ENCODE data around the gene LY6G5C.
"Not testable (repeated sequence)": the region's sequence is repeated elsewhere in the genome, so short reads cannot be mapped to it uniquely, and the experiment has no call there.

The LY6G5C gene

GRCh38 chr6:31715022-31715958 lies 34.4 kb upstream of the LY6G5C start, which contains the start of gene LY6G6D:
LY6G6D (plus strand) TSS chr6:31715348; CDS start chr6:31715356, 8 bp downstream.
- no peak for DNase-seq (ENCODE audit: low read depth in 2 of 2)

GRCh38 chr6:31713991-31714684 lies 33.3 kb upstream of the LY6G5C start:
- no peak for DNase-seq (ENCODE audit: low read depth in 2 of 2)

GRCh38 chr6:31713465-31713864 lies 32.6 kb upstream of the LY6G5C start:
- DNase-seq (ENCODE audit: low read depth in 2 of 2), result no peak

GRCh38 chr6:31712296-31712695 lies 31.4 kb upstream of the LY6G5C start:
- DNase-seq (ENCODE audit: low read depth in 2 of 2), result no peak

DNA sequence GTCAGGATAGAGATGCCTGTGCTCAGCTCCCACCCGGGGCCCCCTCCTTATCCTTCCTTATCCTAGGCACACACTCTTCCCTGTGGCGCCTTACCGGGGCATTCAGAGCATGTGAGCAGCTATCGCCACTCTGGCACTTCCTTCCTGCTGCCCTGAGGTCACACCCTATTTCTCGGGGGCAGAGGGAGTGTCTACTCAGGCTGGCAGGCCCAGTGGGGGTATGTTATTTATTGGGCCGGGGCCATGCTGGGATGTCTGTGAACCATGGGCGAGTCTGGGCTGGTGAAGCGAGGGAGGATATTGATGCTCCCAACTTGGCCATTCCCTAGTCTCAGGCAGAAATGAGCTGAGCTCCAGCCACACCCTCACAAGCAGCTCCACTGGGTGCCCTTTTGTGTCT lies 30.4 kb upstream of the LY6G5C start:
- DNase-seq (ENCODE audit: low read depth in 2 of 2), result no peak

GRCh38 chr6:31710523-31711219 lies 29.8 kb upstream of the LY6G5C start:
- DNase-seq (ENCODE audit: low read depth in 2 of 2), result no peak

- not testable (repeated sequence) for DNase-seq (ENCODE audit: low read depth in 2 of 2)
These were observed 28.3 kb upstream of the LY6G5C start for GRCh38 chr6:31709157-31709556.

DNA sequence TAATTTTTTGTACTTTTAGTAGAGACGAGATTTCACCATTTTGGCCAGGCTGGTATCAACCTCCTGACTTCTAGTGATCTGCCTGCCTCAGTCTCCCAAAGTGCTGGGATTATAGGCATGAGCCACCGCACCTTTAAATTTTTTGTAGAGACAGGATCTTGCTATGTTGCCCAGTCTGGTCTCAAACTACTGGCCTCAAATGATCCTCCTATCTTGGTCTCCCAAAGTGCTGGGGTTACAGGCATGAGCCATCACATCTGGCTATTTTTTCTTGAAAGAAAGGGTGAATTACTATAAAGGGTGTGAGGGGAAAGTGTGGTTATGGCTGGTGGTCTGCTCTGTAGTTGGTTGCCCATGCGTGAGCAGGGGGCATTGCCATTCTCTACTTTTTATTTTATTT lies 27.4 kb upstream of the LY6G5C start:
- DNase-seq (ENCODE audit: low read depth in 2 of 2), result no peak

- no peak for DNase-seq (ENCODE audit: low read depth in 2 of 2)
These were observed 26.8 kb upstream of the LY6G5C start for GRCh38 chr6:31707701-31708100.

DNA sequence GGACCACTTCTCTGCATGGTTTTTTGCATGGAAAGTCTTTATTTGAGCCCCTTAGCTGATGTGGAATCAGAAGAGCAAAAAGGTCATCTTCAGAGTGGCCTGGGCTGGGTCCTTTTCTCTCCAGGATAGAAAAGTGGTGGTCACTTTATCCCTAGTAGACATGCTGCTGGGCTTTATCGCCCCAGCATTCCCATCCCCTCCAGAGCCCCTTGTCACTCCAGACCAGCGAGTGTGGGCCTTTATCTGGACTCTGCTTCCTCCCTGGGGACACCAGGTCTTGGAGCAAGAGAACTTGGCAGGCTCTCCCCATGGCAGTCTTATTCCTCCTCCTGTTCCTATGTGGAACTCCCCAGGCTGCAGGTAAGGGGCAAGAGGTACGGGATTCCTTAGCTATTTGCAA lies 25.7 kb upstream of the LY6G5C start, which contains the start of gene LY6G6F:
Gene LY6G6F (plus strand): TSS at position 268 of the 400 bp plus-strand sequence. CDS start 41 bp downstream, at position 309.
- DNase-seq (ENCODE audit: low read depth in 2 of 2), result no peak

- DNase-seq (ENCODE audit: low read depth in 2 of 2), result no peak
These were observed 25.1 kb upstream of the LY6G5C start for GRCh38 chr6:31705931-31706330.

DNA sequence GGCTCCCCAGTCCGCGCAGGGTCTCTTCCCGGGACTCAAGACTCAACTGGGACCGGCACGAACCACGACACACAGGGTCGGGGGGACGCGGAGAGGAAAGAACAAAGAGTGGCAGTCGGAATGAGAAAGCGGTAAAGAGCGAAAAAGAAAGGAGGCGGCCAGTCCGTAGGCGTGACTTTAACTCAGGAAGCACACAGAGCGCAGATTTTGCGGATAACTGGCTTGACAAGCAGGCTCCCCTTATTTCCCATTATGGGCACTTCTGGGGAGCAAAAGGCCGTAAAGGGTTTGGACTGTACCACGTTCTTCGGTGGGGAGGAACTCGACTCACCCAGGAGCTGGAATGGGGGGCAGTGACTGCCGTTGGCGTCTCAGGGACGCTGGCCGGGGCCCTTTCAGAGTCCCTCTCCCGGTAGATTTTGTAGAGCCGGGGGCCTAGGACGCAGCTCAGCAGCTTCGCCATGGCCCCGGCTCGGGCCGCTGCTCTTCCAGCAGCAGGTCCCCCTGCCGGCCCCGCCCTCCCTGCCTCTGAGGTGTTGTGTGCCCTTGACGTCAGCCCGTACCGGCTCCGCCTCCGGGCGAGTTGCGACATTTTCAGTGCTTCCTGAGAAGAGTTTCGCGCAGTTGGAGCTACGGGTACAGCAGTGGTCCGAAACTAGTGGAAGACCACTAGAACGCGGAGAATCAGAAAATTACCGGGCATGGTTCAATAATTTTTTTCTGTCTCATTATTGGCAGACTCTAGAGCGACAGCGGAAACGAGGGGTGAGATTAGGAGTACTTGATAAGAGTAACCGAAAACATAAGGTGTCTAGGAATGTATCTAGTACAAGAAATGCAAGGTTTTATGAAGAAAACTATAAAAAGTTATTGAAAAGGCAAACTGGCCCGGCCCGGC lies 22.2 kb upstream of the LY6G5C start, which contains the start of gene ABHD16A:
Gene ABHD16A (minus strand): TSS at position 506 of the 898 bp plus-strand sequence. CDS start 43 bp downstream, at position 463.
- peak; percentile 96 to 98 for DNase-seq (ENCODE audit: low read depth in 2 of 2)

DNA sequence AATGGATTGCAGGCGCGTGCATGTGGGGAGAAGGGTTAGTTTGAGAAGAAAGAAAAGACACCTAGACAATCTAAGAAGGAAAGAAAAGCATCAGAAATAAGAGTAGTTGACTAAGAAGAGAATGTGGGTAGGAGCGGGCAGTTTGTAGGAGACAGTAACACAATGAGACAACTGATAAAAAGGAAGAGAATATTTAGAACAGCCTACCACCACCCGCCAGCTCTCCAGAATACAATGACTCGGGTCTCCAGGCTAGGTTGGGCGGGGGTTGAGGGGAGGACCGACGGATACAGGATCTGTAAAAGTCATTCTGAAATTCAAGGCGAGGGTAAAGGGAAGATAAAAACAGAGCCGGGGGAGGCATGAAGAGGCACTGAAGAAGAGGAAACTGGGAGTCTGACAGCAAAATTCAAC lies 21.5 kb upstream of the LY6G5C start:
- peak in 1 of 2 donors; percentile 27 for DNase-seq (ENCODE audit: low read depth in 2 of 2)

GRCh38 chr6:31701666-31702404 lies 21.0 kb upstream of the LY6G5C start:
- no peak for DNase-seq (ENCODE audit: low read depth in 2 of 2)

- DNase-seq (ENCODE audit: low read depth in 2 of 2), result no peak
These were observed 20.0 kb upstream of the LY6G5C start for GRCh38 chr6:31700740-31701401.

- no peak for DNase-seq (ENCODE audit: low read depth in 2 of 2)
These were observed 16.7 kb upstream of the LY6G5C start for GRCh38 chr6:31697555-31697954.

GRCh38 chr6:31693535-31693934 lies 12.7 kb upstream of the LY6G5C start:
- no peak for DNase-seq (ENCODE audit: low read depth in 2 of 2)

DNA sequence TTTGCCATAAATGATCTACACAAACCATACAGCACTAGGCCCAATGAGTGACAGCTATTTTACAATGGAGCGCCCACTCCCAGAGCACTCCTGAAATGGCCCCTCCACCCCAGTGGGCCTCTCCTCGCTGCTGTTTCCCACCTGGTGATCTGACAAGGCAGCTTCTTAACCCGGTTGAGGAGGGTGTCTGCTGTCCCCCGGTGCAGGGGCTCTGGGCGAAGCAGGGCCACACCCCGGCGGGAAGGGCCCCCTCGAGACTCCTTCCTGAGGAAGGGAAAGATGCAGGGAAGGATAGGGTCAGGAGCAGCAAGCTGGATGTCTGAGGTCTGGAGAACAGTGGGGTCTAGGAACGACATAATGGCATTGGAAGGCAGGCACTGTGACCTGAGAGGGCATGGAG lies 12.0 kb upstream of the LY6G5C start:
- DNase-seq (ENCODE audit: low read depth in 2 of 2), result no peak

DNA sequence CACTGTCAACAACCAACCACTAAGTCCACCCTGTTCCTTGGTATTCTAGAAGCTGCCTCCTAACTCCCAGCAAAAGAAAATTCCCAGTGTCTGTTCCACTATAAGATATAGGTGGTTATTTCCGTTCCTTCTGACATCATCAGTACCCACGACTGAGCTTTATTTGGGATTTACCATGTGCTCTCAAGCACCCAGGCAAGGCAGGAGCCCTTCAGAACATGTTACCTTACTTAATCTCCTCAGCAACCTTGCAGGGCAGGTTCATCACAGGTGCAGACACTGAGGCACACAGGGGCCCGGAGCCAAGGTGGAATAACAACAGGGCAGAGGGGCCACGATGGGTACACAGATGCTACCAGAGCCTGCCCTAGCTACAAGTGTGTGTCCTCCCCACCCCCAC lies 11.5 kb upstream of the LY6G5C start:
- no peak for DNase-seq (ENCODE audit: low read depth in 2 of 2)
